NCI-H1417 (cell line): ENCODE data around the gene SNX1.
"Not testable (repeated sequence)": the region's sequence is repeated elsewhere in the genome, so short reads cannot be mapped to it uniquely, and the experiment has no call there.

Source experiments
- DNase-seq, 3 experiments: peaks; one replicate each; lab custom pipeline; 2025; lab: John Stamatoyannopoulos, UW

SNX1 gene, protein sequence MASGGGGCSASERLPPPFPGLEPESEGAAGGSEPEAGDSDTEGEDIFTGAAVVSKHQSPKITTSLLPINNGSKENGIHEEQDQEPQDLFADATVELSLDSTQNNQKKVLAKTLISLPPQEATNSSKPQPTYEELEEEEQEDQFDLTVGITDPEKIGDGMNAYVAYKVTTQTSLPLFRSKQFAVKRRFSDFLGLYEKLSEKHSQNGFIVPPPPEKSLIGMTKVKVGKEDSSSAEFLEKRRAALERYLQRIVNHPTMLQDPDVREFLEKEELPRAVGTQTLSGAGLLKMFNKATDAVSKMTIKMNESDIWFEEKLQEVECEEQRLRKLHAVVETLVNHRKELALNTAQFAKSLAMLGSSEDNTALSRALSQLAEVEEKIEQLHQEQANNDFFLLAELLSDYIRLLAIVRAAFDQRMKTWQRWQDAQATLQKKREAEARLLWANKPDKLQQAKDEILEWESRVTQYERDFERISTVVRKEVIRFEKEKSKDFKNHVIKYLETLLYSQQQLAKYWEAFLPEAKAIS

DNA sequence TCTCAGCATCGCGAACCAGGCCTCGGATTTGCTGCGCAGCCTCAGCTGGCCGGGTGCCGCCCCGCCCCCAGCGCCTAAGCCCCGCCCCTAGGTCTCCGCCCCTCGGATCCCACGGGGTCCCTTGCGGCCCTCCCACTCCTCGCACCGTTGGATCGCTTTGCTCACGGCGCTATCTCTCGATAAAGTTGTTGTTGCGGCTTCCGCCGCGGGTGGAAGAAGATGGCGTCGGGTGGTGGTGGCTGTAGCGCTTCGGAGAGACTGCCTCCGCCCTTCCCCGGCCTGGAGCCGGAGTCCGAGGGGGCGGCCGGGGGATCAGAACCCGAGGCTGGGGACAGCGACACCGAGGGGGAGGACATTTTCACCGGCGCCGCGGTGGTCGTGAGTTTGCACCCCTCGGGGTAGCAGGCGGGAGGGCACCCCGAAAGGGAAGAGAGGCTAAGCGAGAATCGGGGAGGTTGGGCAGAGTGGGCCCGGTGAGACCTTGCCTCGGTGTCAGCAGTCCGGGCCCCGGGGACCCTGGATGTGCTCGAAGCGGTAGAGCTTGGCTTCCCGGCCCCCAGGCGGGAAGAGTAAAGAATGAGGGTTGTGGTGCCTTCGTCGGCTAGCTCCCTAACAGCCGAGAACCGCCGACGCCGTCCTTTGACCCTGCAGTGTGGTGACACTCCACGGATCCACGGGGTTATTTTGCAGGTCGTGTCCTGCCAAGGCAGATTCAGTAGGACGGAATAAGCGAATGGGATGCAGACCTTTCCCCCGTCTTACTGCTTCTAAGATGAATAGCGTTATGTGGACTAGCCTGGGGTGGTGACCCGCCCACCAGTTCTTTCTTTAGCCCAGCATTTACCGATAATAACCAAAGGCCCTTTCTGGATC is at the start of gene SNX1:
TSS of gene SNX1 (plus strand) at position 188 of the 873 bp plus-strand sequence. CDS start at position 220, 32 bp downstream.
- DNase-seq, result peak; percentile 89 to 97 (median 94)

DNA sequence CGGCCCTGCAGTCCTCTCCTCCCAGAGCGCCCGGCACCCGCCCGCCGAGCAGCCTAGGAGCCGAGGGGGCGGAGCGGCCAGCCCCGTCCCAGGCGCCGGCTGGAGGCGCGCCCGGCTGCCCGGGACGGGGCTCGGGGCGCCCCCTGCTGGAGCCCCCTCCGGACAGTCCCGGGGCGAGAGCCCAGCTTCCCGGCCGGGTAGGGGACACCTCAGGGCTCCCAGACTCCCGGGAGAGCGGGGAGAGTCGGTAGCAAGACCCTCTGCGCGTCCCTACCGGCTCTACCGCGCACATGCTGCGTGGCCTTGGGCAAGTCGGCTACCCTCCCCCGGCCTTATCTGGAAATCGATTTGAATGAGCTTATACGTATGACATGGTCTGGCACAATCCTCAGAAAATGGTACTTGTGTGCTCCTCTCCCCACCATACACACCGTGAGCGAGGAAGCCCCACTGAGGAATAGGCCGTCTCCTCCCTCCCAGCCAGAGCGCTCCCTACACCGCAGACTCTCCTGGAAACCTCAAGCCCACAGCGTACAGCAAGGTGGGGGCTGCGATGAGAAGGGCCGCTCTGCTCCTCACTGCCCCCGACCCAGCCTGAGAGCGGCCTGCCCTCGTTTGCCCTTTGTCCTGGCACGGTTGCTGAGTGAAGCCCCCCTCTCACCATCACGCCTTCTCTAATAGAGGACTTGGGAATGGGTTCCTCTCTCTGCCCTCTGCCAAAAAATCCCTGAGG is 49.2 kb upstream of the SNX1 start, which contains the start of gene DAPK2:
TSS of gene DAPK2 (minus strand) at position 65 of the 733 bp plus-strand sequence. CDS start 6,224 bp downstream, outside the sequence.
- peak; percentile 29 to 76 (median 65) for DNase-seq

DNA sequence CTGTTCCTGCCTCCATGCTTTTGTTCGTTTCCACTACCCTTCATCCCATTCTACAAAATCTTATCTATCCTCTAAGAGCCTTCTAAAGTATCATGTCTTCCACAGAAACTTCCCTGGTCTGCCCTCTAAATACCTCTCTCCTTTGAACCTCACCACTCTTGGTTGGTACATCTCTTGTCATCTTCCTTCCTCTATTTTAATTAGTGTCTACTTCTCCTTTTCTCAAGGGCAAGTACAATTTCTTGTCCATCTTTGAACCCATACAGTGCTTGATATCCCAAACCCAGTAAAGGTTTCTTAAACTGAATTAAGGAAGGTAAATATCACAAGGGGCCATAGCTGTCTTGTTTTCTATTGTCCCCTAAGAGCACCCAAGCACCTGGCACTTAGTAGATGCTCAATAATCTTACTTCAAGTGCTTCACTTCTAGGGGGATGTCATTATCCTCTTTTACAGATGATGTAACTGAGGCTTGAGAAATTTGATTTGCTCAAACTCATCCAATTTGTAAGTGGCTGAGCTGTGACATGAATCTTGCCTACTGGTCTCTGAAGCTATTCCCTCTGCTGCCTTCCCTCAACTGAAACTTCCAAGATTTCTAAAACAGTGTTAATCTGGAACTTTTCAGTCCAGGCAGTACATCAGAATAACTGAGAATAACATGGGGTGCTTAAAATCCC is 46.9 kb upstream of the SNX1 start:
- DNase-seq, result no peak

DNA sequence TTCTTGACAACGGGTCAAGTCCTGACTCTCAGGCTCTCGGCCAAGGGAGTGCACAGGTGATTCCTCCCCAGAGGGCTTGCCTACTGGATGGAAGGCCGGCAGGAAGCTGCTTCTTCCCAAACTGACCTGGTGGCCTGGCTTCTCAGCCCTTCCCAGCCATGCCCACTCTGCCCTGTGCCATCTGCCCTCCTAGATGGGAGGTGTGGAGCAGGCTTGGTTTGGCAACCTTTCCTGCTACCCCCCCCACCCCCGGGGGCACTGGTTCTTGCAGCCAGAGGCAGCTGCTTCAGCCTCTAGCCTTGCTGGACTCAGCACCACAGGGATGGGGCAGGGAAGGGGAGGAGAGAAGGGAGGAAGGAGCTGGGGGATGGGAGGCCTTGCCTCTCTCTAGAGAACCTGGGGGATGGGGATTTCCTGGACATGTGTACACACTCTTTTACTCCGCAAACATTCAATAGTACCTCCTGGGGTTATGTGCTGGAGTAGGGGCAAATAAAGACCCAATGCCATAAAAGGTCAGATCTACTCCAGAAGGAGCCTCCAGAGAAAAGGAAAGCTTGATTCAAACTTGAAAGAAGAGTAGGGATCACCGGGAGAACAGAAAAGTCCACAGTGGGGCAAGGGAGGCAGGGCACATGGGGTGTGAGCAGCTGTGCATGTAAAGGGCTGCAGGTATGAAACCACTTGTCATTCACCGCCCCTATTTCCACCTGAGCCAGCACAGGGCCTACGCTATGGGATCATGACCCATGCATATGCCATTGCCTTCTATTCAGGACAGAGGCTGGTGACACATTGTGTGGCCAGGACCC is 45.3 kb upstream of the SNX1 start:
- peak in 2 of 3 experiments; percentile 88 to 95 for DNase-seq

DNA sequence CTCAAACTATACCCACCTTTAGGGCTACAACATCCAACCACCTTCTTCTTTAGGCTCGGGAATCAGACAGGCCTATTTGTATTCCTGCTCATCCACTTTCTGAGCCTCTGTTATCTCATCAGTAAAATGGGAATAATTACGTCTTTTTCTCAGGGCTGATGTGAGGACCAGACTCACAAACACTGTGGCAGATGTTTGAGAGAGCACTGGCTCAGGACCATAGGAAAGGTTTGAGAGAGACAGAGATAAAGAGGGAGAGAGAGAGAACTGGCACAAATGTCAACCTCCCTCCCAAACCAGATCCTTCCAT is 44.7 kb upstream of the SNX1 start:
- no peak for DNase-seq

DNA sequence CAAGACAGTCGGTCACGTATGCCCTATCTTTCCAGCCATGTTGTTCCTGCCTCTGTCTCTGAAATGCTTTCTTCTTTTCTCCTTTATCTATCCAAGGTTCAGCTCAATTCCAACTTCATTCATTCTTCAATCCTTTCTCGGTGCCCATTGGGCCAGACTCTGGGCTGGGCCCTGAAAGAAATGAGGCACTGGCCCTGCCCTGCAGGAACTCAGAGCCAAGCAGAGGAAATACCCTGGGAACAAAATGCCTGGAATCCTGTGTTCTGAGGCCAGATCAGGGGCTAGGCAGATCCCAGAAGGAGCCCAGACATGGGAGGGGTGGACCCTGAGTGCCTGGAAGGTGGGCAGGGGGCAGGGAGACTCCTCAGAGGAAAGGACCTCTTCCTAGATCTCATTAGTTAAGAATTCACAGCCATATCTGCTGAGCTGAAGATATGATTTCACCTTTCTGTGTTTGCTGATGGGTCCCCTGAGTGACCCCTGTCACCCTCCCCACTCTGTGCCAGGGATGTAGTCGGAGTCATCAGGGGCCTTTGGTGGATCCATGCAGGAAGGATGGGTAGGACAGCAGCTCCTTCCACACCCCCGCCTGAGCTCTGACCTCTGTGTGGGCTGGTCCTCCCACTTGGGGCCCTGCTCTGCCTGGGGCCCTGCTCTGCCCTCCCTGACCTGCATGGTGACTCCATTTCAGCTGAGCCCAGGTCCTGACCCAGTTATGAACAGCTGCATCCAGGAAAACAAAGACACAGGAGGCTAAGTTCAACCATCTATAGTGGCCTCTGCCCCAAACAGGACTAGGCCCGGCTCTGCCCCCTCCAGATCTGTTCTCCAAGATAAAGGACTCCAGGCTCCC is 44.1 kb upstream of the SNX1 start:
- DNase-seq, result no peak

DNA sequence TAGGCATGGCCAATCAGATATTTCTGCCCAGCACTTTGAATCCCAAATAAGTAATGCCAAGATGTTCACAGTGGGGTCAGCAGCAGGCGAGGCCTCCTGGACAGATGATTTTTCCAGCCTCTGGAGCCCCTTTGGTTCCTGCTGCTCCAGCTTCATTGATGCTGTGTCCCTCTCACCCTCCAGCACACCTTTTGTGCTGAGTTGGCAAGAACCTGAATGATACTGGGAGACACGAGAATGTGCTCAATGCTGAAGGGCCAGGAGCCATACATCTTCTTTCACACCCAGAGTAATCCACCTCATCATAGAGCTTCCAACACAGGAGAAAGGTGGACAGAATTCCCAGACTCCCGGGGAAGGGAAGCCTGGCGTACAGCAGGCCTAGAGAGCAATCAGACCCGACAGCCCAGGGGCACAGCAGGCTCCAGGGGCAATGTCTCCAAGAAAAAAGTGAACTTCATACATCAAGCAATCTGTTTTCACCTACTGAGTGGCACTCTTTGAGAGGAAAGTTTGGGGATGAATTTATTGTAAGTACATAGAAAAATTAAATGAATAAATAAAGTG is 42.8 kb upstream of the SNX1 start:
- DNase-seq, result no peak

DNA sequence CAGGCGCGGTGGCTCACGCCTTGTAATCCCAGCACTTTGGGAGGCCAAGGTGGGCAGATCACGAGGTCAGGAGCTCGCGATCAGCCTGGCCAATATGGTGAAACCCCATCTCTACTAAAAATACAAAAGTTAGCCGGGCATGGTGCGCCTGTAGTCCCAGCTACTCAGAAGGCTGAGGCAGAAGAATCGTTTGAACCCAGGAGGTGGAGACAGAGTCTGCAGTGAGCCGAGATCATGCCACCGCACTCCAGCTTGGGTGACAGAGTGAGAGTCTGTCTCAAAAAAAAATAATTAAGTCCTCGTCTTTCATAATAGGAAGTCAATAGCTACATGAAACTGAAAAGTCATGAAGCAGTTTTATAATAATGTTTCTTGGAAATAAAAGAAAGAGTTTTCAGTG is 42.1 kb upstream of the SNX1 start:
- DNase-seq, result not testable (repeated sequence)

DNA sequence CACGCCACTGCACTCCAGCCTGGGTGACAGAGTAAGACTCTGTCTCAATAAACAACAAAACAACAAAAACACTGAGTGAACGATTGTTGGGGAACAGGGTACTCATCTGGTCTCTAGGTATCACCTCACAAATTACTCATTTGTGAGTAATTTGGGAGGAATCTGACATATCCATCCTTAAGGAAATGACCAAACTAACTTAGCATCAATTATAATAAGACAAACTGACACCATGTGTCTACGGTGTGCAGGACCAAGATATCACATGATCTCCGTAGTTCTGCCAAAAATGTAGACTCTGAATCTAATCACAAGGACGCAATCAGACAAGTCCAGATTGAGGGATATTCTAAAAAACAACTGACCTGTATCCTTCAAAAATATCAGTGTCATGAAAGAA is 37.5 kb upstream of the SNX1 start:
- no peak for DNase-seq

DNA sequence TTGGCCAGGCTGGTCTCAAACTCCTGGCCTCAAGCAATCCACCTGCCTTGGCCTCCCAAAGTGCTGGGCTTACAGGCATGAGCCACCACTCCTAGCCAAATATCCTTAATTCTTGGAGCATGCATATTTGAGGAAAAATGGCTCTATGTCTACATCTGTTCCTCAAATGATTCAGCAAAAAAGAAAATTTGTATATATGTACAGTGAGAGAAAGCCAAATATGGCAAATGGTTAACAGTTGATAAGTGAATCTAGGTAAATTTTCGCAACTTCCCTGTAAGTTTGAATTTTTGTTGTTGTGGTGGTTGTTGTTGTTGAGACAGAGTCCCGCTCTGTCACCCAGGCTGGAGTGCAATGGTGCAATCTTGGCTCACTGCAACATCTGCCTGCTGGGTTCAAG is 36.7 kb upstream of the SNX1 start:
- DNase-seq, result not testable (repeated sequence)

DNA sequence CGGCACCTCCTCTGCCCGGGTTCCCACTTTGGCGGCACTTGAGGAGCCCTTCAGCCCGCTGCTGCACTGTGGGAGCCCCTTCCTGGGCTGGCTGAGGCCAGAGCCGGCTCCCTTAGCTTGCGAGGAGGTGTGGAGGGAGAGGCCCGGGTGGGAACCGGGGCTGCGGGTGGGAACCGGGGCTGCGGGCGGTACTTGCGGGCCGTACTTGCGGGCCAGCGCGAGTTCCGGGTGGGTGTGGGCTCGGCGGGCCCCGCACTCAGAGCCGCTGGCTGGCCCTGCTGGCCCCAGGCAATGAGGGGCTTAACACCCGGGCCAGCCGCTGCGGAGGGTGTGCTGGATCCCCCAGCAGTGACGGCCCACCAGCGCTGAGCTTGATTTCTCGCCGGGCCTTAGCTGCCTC is 35.1 kb upstream of the SNX1 start:
- DNase-seq, result no peak

DNA sequence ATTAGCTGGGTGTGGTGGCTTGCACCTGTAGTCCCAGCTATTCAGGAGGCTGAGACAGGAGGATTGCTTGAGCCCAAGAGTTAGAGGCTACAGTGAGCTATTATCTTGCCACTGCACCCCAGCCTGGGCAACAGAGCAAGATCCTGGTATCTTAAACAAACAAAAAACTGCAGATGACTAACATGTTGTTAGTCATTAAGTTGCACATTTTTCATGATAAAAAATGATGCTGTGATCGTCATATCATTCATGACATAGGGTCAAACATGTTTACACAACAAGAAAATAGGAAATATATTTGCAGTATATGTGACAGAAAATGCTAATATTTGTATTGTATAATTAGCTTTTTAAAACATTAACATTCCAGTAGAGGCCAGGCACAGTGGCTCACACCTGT is 29.3 kb upstream of the SNX1 start:
- DNase-seq, result no peak

DNA sequence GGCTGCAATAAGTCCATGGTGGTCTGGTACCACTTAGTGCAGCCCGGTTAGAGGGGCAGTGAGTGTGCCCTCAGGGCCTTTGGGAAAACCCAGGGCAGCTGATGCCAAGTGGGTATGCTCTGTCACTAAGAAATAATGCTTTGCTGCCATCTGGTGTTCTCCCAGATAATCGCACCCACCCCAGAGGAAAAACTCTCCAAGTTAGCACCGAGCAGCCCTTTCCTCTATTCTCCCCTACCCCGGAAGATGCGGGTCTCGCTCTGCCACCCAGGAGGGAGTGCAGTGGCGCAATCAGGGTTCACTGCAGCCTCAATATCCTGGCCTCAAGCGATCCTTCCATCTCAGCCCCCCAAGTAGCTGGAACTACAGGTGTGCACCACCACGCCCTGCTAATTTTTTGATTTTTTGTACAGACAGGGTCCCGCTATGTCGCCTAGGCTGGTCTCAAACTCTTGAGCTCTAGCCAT is 28.2 kb upstream of the SNX1 start:
- peak; percentile 52 to 90 (median 77) for DNase-seq

DNA sequence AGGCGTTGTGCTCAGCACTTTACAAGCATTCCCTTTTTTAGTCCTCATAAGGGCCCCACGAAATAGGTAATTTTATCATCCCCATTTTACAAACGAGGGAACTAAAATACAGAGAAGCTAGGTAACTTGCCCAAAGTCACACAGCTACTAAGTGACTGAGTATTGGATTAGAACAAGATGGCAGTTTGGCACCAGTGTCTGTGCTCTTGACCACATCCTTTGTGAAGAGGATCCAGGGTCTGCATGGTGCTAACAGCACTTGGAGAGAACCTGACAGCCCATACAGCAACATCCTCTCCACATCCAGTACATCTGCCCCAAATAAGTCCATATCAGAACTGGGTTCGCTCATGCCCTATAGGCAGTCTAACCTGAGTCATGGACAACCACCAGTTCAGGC is 27.6 kb upstream of the SNX1 start:
- DNase-seq, result no peak

DNA sequence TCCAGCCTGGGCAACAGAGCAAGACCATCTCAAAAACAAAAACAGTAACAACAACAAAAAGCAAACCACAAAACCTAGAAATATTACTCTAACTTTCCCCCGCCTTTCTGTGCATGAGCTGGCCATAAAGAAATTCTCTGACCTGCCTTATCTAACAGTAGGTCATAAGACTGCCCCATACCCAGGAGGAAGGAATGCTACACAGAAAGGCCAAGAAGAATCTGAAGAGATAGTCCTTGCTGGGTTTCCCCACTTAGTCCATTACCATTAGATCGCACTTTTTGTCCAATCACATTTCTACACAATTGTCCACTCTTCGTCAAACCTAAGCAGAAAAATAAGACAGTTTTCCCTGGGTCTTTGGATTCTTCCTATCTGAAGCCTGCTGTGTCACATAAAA is 25.7 kb upstream of the SNX1 start:
- no peak for DNase-seq

DNA sequence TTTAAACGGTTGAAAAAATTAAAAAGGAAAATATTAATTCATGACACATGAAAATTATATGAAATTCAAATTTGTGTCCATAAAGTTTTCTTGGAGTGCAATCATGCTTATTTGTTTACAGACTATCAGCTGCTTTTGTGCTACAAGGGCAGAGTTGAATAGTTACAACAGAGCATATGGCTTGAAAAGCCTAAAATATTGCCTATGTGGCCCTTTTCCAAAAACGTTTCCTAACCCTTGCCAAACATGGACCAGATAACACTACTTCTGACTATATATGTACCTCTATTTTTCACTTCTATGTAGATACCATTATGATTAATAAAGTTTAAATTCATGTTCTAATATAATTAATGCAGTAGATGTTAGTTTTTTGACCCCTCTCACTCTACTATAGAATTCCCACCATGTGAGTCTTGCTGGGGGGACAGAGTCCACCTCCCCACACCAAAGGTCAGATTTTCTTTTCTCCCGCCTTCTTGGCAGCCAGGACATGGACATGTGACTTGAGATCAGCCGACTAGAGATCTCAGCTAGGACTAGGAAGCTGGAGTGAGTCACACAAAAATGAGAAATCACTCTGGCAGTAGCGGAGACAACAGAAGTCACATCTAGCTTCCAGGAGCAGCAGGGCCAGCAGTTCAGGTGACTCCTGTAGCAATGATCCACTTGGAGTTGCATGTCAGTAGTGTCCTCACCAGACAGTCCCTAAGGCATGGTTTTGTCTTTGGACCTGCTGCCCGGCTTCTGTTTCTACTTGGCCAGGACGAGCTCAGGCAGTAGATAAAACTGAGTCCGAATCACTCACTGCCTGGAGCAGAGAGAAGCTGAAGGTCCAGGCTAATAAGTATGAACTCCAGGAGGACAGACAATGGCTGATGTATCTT is 24.6 kb upstream of the SNX1 start:
- no peak for DNase-seq

DNA sequence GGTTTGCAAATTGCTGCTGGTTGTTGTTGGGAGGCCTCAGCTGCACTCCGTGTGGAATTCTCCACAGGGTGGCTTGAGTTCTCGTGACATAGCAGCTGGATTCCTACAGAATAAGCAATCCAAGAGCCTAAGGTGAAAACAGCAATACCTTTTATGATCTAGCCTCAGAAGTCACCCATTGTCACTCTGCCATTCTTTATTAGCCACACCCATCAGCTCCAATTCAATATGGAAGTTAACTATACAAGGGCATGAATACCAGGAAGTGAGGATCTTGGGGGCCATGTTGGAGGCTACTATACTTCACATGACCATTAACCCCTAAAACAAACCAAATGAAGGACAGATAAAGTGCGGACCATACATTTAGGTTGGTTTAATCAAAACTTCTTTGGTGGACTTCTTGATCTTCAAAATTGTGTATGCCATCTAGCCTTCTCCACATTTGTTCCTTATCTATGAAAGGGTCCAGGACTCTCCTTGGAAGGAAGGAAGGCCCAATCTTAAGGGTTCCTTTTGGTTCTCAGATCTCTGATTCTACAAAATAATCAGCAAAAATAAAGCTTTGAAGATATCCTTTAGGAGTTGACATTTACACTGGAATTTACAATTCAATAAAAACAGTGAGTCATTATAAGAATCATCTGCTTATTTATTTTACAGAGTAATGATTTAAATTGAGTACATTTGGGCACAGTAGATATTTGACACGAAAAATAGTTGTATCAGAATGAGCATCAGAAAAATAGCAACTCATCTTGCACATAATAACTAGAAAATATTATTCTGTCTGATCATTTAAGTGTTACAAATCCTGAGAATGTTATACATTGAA is 23.6 kb upstream of the SNX1 start:
- DNase-seq, result peak in 1 of 3 experiments; percentile 19
